GM12892 (cell line): ENCODE measurements around the gene FOSB.

Experiments
- POLR2A ChIP-seq: IDR thresholded peaks from 2 replicates; pipeline ENCODE4 v1.6.1; 2011; ENCODE audit warnings: low read depth, low read length, control low read depth
- POLR2AphosphoS5 ChIP-seq: IDR thresholded peaks from 2 replicates; pipeline ENCODE4 v1.6.1; 2011; ENCODE audit warnings: low read depth, low read length, control low read depth

DNA sequence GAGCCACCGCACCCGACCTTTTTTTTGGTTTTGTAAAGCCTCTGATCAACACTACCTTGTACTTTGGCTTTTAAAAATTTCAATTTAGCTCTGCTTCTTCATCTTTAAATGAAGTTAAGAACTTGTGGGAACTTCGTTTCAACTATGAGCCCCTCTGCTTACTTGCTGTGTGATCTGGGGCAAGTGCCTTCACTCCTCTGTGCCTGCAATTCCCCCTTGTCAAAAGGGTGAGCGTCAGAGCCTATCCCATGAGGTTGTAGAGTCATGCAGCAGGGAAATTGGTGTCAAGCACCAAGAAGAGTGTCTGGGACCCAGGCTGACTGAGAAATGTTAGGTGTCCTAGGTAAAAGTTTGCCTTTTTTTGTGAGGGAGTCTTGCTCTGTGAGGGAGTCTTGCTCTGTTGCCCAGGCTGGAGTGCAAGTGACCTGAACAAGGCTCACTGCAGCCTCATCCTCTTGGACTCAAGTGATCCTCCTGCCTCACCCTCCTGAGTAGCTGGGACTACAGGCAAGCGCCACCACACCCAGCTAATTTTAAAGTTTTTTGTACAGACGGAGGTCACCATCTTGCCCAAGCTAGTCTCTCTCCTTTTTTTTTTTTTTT, 45.2 kb downstream of the FOSB start:
- TF ChIP-seq POLR2A: no peak
- TF ChIP-seq POLR2AphosphoS5: no peak
